Caco-2 (cell line): ENCODE results near the gene SGMS1. TPM values are rescaled to one million over a fixed set of nuclear protein-coding genes. Genes with fewer than 3 reads are reported as not detected.
A peak's percentile ranks its signal among the peaks of the same experiment; 100 is the strongest.
"Not testable (repeated sequence)": the region's sequence is repeated elsewhere in the genome, so short reads cannot be mapped to it uniquely, and the experiment has no call there.

Experiments used
- Bru-seq: library from RNA; stranded (reverse); fragments of 400-500 nt; gene quantifications from one replicate; lab custom pipeline; 2021; lab: Mats Ljungman, UMichigan
- BruChase-seq, 2 experiments: library from RNA; stranded (reverse); fragments of 400-500 nt; gene quantifications; one replicate each; lab custom pipeline; 2021; lab: Mats Ljungman, UMichigan
- BruUV-seq: library from RNA; stranded (reverse); fragments of 400-500 nt; replicated peaks from 2 replicates; lab custom pipeline; 2021; lab: Mats Ljungman, UMichigan
- CTCF ChIA-PET: fragments of 300-600 bp; sonication (Branson Sonifier 250); formaldehyde crosslinking; loops from one replicate; lab custom pipeline; 2022; ENCODE audit warnings: antibody characterized with exemption; lab: Charles Lee
- POLR2A ChIA-PET: fragments of 300-600 bp; sonication (Branson Sonifier 250); formaldehyde crosslinking; loops from one replicate; lab custom pipeline; 2022; ENCODE audit warnings: antibody characterized with exemption; lab: Charles Lee
- DNase-seq, 2 experiments: peaks; one replicate each; pipeline versions ENCODE4 v3.0.0 to v3.0.0-alpha.2; 2020 to 2022
- H3K27me3 ChIP-seq: replicated peaks from 2 replicates; pipeline ENCODE4 v1.6.0; 2011; ENCODE audit warnings: low read length; ENCODE audit not compliant: control insufficient read depth, insufficient read depth
- H3K36me3 ChIP-seq: 2 replicates; pipeline ENCODE4 v1.5.1; 2011; ENCODE audit warnings: low read length; ENCODE audit not compliant: control insufficient read depth, insufficient read depth
- H3K4me1 ChIP-seq: fragments of 250-450 bp; sonication (Bioruptor Pico); 2 replicates; pipeline ENCODE4 v1.5.1; 2020; ENCODE audit warnings: mild to moderate bottlenecking
- H3K4me3 ChIP-seq: 2 replicates; pipeline ENCODE4 v1.5.1; 2011; ENCODE audit warnings: low read depth, mild to moderate bottlenecking, control low read depth, low read length
- H3K9me3 ChIP-seq: fragments of 250-450 bp; sonication (Bioruptor Pico); 2 replicates; pipeline ENCODE4 v1.5.1; 2020; ENCODE audit warnings: mild to moderate bottlenecking, moderate library complexity
- H3K27ac Mint-ChIP-seq: one replicate; pipeline ENCODE4 v1.8.0; 2022; ENCODE audit warnings: mixed read lengths; ENCODE audit not compliant: unreplicated experiment
- H3K27me3 Mint-ChIP-seq: one replicate; pipeline ENCODE4 v1.8.0; 2022; ENCODE audit warnings: mixed read lengths; ENCODE audit not compliant: insufficient read depth, unreplicated experiment
- H3K36me3 Mint-ChIP-seq: one replicate; pipeline ENCODE4 v1.8.0; 2022; ENCODE audit warnings: mild to moderate bottlenecking, mixed read lengths; ENCODE audit not compliant: insufficient read depth, unreplicated experiment
- H3K4me1 Mint-ChIP-seq: one replicate; pipeline ENCODE4 v1.8.0; 2022; ENCODE audit warnings: low read depth, mixed read lengths; ENCODE audit not compliant: unreplicated experiment
- H3K4me3 Mint-ChIP-seq: one replicate; pipeline ENCODE4 v1.8.0; 2022; ENCODE audit warnings: mild to moderate bottlenecking, moderate library complexity, mixed read lengths; ENCODE audit not compliant: unreplicated experiment
- H3K9me3 Mint-ChIP-seq: one replicate; pipeline ENCODE4 v1.8.0; 2022; ENCODE audit warnings: mixed read lengths; ENCODE audit not compliant: unreplicated experiment
- intact Hi-C: fragments of 100-400 bp; cut with micrococcal nuclease; formaldehyde crosslinking; loops from one replicate; pipeline ENCODE4 v1.10.0; 2022; ENCODE audit not compliant: unreplicated experiment
- long read RNA-seq: library from polyadenylated mRNA; stranded (forward); transcript quantifications from one replicate; pipeline ENCODE4 v2.0.0, GENCODE V29; 2022
- total RNA-seq: library from RNA; stranded (reverse); gene quantifications from 2 replicates; pipeline ENCODE4 v1.2.3, GENCODE V29; 2022
- TF ChIP-seq, protein P1 (sequence below), 2 experiments: fragments of 200-600 bp in 1 of 2; IDR thresholded peaks; 1 replicate in 1 of 2; 2 replicates in 1 of 2; pipeline versions ENCODE4 v1.5.1 to v1.8.0; 2011 to 2022; ENCODE audit warnings: antibody characterized with exemption in 1 of 2, control low read depth in 1 of 2, inconsistent platforms in 1 of 2, low read depth in 1 of 2, low read length in 1 of 2, mild to moderate bottlenecking in 1 of 2, moderate library complexity in 1 of 2; ENCODE audit not compliant: insufficient read depth in 1 of 2, severe bottlenecking in 1 of 2, unreplicated experiment in 1 of 2

SGMS1 gene
- total RNA-seq (30.5 and 34.8 TPM in 2 replicates), Bru-seq, nascent RNA (percentile 84 among the genes with signal in this experiment), BruChase-seq, experiment 1, labeled RNA remaining after a 2-hour chase (percentile 73 among the genes with signal in this experiment), BruChase-seq, experiment 2, labeled RNA remaining after a 6-hour chase (percentile 66 among the genes with signal in this experiment)
- long read RNA-seq, transcript SGMS1-202 (11 exons, 3,744 nt) = major isoform, 17 of 43 reads
- long read RNA-seq, partial matches to known transcripts = 9 of 43 reads
- long read RNA-seq, other reads (novel, unspliced or antisense) = 17 of 43 reads

DNA sequence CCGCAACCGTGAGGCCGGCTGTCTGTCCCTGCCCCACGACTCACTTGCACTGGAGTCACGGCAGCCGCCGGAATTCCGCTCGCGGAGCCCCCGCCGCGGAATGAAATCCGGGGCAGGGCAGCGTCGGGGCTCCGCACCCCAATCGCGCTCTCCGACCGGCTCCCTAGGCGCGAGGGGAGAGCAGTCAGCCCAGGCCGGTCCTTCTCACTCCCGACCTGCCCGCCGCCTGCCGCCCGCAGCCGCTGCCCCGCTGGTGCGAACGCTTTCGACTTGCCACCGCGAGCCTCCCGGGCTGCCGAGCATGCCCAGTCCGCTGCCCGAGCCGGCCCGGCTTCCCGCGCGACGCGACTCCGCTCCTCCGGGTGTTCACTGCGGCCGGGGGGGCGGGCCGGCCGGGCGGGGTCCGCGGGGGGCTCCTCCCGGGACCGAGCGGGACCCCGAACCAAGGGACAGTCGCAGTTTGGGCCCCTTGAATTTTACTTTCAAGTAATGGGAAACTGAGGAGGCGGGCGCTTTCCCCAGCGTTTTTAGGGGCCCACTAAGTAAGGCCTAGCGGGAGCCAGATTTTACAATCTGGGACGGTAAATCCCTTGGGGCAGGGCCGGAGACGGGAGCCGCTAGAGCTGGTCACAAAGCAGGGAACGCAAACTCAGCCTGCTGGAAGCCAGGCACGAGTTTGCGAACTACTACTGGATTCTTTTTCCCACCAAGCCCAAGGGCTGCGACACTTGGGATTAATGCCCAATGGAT is at the start of gene SGMS1:
SGMS1 (minus strand) TSS at position 294 of the 750 bp plus-strand sequence. CDS start 279,842 bp downstream, outside the sequence.
- H3K9me3 ChIP-seq = no peaks in the 10 kb centered on the region
- TF ChIP-seq, protein P1, sequence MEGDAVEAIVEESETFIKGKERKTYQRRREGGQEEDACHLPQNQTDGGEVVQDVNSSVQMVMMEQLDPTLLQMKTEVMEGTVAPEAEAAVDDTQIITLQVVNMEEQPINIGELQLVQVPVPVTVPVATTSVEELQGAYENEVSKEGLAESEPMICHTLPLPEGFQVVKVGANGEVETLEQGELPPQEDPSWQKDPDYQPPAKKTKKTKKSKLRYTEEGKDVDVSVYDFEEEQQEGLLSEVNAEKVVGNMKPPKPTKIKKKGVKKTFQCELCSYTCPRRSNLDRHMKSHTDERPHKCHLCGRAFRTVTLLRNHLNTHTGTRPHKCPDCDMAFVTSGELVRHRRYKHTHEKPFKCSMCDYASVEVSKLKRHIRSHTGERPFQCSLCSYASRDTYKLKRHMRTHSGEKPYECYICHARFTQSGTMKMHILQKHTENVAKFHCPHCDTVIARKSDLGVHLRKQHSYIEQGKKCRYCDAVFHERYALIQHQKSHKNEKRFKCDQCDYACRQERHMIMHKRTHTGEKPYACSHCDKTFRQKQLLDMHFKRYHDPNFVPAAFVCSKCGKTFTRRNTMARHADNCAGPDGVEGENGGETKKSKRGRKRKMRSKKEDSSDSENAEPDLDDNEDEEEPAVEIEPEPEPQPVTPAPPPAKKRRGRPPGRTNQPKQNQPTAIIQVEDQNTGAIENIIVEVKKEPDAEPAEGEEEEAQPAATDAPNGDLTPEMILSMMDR (IDR thresholded peaks at IDR 0.05; ENCODE audit: insufficient read depth in 1 of 2, low read depth in 1 of 2, low read length in 1 of 2, severe bottlenecking in 1 of 2, unreplicated experiment in 1 of 2) = no peak
- peak within 1 kb of the TSS; percentile 88 for H3K4me3 ChIP-seq
- peaks cover 11% of the 10 kb centered on the region; the same call in 1 of the 2 replicates for H3K4me1 ChIP-seq
- H3K27me3 ChIP-seq = no peaks in the 10 kb centered on the region
- Mint-ChIP-seq H3K27me3 (no peaks in the 10 kb centered on the region), H3K27ac (peak within 1 kb of the TSS; percentile 93), H3K9me3 (no peaks in the 10 kb centered on the region), H3K4me3 (peak within 1 kb of the TSS; percentile 78), H3K36me3 (peaks cover 18% of the 10 kb centered on the region), H3K4me1 (peaks cover 25% of the 10 kb centered on the region)
- POLR2A ChIA-PET = interaction anchor here (0.8 to 1.7 kb wide), 6 partner anchors 17 to 206 kb away, joined by 3 to 8 read pairs (median 4); no protein-coding TSS in a partner anchor
- peak; percentile 88 to 94 for DNase-seq
- H3K36me3 ChIP-seq = no peaks in the 10 kb centered on the region
- TSS peak; percentile 42 for BruUV-seq
- CTCF ChIA-PET = interaction anchor here (0.6 to 2.0 kb wide), 8 partner anchors 19 to 256 kb away, joined by 3 to 12 read pairs (median 4); no protein-coding TSS in a partner anchor
- intact Hi-C loops = loop anchor here (1.0 to 2.0 kb wide), 3 partner anchors 29 to 257 kb away; no protein-coding TSS in a partner anchor

DNA sequence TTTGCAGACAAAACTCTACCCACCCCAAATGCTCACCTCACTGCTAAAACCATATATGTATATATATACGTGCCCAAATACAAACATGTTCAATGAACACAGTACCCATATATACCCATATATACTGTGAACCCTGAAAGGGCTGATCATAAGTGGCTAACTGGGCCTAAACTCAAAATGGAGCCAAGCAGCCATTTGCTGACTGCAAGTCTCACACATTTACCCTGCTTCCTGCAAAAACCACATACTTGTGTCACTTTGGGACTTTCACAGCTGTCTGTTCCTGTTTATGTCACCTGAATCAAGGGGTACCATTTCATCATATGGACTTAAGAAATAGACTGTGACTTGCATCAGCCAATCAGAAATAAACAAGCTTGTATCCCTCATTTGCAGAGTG is 48.4 kb upstream of the SGMS1 start:
- CTCF ChIA-PET, BruUV-seq, H3K27me3 Mint-ChIP-seq, DNase-seq, H3K27ac Mint-ChIP-seq, H3K36me3 ChIP-seq, intact Hi-C loops, H3K4me3 Mint-ChIP-seq, H3K9me3 Mint-ChIP-seq, H3K4me1 Mint-ChIP-seq, POLR2A ChIA-PET, H3K4me3 ChIP-seq, H3K27me3 ChIP-seq, H3K9me3 ChIP-seq, H3K4me1 ChIP-seq, H3K36me3 Mint-ChIP-seq: not testable (repeated sequence)

DNA sequence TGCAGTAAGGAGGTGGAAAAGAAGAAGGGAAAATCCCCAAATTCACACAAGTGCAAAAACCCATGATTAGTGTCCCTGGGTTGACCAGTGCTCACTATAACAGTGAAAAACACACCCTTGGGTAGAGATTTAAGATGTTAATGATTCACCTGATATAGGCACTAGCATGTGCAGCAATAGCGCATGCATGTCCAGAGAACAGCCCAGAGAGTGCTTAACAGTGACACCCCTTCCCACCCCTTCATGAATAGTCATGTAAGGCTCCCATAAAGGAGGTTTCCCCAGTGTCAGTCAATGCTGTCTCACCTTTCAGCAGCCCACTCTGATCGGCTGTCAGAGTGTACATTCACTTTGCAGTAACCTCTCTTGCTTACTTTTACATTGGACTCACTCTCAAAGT is 47.9 kb upstream of the SGMS1 start:
- CTCF ChIA-PET, H3K4me1 Mint-ChIP-seq: not testable (repeated sequence)

DNA sequence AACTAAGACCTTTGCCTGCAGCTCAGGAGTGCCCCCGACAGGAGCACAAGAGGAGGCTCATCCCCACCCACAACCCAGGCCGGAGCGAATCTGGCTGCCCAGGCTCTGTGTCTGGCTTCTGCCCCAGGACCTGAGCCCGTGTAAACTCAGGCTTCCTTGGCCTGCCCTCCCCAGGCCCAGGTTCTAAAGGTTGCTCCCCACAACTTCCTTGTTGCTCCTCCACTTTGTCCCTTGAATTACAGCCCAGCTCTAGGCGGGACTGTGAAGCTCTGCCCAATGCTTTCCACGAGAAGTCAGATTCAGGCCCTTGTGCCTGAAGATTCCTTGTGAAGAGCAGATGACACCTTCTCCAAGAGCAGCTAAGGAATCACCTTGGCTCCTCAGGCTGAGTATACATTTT is 46.2 kb upstream of the SGMS1 start:
- H3K4me1 ChIP-seq, H3K9me3 Mint-ChIP-seq, intact Hi-C loops, H3K4me3 Mint-ChIP-seq, H3K27me3 ChIP-seq, H3K36me3 Mint-ChIP-seq, BruUV-seq, DNase-seq, CTCF ChIA-PET, H3K36me3 ChIP-seq, H3K4me3 ChIP-seq, POLR2A ChIA-PET, H3K27ac Mint-ChIP-seq, H3K9me3 ChIP-seq, H3K4me1 Mint-ChIP-seq, H3K27me3 Mint-ChIP-seq: not testable (repeated sequence)

More for the DNA sequence above, 47.9 kb upstream of the SGMS1 start:
- H3K9me3 Mint-ChIP-seq, H3K36me3 ChIP-seq, H3K4me3 Mint-ChIP-seq, POLR2A ChIA-PET, H3K27ac Mint-ChIP-seq, BruUV-seq, H3K27me3 Mint-ChIP-seq, intact Hi-C loops, DNase-seq, H3K4me3 ChIP-seq, H3K36me3 Mint-ChIP-seq, H3K4me1 ChIP-seq, H3K9me3 ChIP-seq, H3K27me3 ChIP-seq: not testable (repeated sequence)

DNA sequence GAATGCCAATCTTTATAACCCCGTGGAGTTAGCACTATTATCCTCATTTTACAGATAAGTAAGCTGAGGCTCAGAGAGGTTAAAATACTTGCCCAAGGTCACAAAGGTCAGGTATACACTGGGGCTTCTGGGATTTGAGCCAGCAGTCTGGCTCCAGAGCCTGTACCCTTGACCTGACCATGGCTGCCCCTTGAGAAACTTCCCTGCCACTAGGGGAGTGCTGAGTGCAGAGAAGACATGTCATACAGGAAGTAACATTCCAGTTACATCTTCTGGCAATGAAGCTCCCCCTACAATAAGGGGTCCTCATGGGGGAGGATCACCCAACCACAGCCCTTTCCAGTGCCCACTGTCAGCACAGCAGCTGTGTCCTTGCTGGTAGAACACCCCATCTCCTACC is 43.6 kb upstream of the SGMS1 start:
- CTCF ChIA-PET, H3K4me1 Mint-ChIP-seq, H3K36me3 Mint-ChIP-seq, H3K4me1 ChIP-seq, H3K4me3 Mint-ChIP-seq, H3K27me3 Mint-ChIP-seq, POLR2A ChIA-PET, H3K36me3 ChIP-seq, intact Hi-C loops, H3K9me3 Mint-ChIP-seq, H3K4me3 ChIP-seq, H3K9me3 ChIP-seq, H3K27me3 ChIP-seq, DNase-seq, BruUV-seq, H3K27ac Mint-ChIP-seq: not testable (repeated sequence)

DNA sequence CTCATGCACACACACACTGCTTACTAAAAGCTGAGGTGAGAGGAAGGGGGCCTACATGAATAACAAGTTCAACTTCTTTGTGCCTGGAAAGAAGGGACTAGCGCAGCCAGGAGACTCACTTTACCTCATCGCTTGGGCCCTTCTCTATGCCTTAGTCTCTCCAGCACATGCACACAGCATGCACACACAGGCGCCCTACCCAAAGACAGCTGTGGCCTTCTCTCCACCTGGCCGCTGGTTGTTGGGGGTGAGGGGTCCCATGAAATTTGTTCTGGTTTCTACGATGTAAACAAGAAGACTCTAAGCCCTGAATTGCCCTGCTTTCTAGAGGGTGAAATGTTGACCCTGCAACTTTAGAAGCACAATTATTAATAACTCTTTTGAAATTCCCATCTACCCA is 38.7 kb upstream of the SGMS1 start:
- H3K9me3 ChIP-seq, H3K27ac Mint-ChIP-seq, intact Hi-C loops, H3K4me3 ChIP-seq, CTCF ChIA-PET, H3K36me3 Mint-ChIP-seq, POLR2A ChIA-PET, H3K36me3 ChIP-seq, BruUV-seq, H3K27me3 ChIP-seq, H3K4me1 Mint-ChIP-seq, H3K4me1 ChIP-seq, DNase-seq, H3K9me3 Mint-ChIP-seq, H3K27me3 Mint-ChIP-seq, H3K4me3 Mint-ChIP-seq: not testable (repeated sequence)
